HG03139 (cell line): ENCODE data around the gene TPO.

Experiments
- ATAC-seq: cut with Tn5 transposase; IDR thresholded peaks from one replicate; pipeline ENCODE4 v1.9.1; 2021; ENCODE audit not compliant: unreplicated experiment

The TPO gene

GRCh38 chr2:1518331-1518803 lies 105.1 kb downstream of the TPO start:
- no peak for ATAC-seq

DNA sequence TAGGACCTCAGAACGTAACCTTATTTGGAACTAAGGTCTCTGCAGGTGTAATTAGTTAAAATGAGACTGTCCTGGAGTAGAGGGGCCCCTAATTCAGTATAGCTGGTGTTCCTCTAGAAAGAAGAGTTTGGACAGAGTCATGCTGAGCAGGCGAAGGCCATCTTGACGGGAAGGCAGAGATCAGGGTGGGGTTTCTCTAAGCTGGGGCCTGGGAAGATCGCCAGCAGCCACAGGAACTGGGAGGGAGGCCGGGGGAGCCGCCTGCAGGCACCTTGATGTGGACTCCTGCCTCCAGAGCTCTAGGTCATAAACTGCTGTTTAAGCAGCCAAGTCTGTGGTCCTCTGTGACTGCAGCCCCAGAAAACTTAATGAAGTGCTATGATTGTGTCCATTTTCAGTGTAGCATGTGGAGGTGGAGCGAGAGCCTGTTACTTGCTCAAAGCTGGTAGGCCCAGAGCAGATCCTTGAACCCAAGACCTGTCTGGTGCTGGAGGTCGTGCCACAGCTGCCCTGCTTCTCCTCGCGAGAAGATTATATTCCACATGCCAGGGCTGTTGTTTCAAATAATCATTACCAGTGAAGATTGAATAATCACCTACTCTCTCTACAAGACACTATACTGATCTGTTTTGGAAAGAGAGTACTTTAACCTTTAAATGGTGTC lies 105.7 kb downstream of the TPO start:
- ATAC-seq = no peak

DNA sequence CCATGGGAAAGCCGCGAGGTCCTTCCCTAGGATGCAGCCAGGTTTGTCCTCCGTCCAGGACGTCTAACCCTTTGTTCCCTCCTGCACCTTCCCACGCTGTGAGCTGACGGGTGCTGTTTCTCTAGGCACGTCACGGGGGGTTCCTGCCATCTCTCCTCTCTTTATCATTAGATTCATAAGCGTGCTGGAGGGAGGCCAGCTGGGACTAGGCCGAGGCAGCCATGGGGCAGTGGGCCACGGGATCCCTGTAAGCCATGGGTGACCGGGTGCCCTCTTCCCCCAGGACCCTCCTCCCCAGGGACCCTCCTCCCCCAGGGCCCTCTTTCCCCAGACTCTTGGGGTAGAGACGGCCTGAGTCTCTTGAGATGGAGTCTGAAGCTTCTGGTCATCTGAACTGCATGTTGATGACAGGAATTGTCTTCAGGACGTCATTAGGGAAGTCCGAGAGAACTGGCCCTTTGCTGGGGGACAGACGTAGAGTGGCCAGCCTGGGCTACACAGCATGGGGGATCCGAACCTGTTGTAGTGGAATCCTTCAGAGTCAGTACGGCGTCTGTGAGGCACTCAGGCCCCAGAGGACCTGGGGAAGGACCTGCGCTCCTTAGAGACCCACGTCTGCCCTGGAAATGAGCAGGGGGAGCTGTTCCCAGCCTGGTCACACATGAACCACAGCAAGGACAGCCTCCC lies 108.1 kb downstream of the TPO start:
- no peak for ATAC-seq

DNA sequence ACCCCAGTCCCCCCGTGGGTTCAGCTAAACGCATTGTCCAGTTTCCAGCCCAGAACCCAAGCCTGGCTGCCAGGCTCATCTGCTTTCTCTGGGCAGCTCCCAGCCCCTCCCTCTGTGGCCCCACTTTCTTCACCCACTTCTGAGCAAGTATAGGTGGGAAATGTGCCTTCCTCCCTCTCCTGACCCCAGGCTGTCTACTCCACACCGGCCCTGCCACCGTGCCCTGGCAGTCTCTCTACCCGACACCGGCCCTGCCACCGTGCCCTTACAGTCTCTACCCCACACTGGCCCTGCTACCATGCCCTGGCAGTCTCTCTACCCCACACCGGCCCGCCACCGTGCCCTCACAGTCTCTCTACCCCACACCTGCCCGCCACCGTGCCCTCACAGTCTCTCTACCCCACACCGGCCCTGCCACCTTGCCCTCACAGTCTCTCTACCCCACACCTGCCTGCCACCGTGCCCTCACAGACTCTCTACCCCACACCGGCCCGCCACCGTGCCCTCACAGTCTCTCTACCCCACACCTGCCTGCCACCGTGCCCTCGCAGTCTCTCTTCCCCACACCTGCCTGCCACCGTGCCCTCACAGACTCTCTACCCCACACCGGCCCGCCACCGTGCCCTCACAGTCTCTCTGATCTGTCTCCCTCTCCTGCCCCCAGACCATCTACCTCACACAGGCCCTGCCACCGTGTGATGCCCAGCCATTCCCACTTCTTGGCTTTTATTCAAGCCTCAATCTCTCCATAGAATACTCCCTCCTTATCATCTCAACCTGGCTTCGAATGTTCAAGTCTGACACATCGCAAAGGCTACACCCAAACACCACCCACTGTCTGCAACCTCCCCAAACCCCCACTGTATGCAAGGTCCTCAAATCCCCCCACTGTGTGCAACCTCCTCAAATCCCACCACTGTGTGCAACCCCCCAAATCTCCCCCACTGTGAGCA lies 108.9 kb downstream of the TPO start:
- ATAC-seq = no peak

DNA sequence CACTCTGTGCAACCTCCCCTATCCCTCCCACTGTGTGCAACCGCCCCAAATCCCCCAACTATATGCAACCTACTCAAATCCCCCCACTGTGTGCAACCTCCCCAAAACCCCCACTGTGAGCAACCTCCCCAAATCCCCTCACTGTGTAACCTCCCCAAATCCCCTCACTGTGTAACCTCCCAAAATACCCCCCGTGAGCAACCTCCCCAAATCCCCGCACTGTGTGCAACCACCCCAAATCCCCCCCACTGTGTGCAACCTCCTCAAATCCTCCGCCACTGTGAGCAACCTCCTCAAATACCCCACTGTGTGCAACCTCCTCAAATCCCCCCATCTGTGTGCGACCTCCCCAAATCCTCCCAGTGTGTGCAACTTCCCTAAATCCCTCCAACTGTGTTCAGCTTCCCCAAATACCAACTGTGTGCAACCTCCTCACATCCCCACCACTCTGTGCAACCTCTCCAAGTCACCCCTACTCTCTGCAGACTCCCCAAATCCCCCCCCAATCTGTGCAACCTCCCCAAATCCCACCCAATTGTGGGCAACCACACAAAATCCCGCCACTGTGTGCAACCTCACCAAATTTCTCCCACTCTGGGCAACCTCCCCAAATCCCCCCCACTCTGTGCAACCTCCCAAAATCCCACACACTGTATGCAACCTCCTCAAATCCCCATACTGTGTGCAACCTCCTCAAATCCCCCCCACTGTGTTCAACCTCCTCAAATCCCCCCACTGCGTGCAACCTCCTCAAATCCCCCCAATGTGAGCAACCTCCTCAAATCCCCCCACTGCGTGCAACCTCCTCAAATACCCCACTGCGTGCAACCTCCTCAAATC lies 114.1 kb downstream of the TPO start:
- no peak for ATAC-seq

DNA sequence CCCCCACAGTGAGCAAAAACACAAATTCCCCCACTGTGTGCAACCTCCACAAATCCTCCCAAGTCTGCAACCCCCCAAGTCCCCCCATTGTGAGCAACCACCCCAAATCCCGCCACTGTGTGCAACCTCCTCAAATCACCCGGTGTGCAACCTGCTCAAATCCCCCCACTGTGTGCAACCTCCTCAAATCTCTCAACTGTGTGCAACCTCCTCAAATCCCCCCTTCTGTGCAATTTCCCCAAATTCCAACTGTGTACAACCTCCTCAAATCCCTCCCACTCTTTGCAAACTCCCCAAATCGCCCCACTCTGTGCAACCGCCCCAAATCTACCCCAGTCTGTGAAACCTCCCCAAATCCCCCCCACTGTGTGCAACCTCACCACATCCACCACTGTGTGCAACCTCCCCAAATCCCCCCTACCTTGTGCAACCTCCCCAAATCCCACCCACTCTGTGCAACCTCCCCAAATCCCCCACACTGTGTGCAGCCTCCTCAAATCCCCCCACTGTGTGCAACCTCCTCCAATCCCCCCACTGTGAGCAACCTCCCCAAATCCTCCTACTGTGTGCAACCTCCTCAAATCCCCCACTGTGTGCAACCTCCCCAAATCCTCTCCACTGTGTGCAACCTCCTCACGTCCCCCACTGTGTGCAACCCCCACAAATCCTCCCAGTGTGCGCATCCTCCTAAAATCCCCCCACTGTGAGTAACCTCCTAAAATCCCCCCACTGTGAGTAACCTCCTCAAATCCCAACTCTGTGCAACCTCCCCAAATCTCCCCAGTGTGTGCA lies 115.2 kb downstream of the TPO start:
- ATAC-seq = no peak

DNA sequence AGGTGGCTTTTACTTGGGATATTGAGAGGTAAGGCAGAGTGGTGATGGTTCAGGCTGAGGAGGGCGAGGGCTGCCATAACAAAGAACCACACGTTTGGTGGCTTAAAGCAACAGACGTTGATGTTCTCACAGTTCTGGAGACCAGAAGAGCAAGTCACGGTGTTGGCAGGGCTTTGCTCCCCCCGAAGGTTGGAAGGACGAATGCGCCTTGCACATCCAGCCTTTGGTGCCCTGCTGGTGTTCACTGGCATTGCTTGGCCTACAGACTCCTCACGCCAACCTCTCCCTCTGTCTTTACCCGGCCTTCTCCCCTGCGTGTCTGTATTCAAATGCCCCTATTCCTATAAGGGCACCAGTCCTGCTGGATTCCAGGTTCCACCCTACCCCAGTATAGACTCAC lies 125.4 kb downstream of the TPO start:
- no peak for ATAC-seq

DNA sequence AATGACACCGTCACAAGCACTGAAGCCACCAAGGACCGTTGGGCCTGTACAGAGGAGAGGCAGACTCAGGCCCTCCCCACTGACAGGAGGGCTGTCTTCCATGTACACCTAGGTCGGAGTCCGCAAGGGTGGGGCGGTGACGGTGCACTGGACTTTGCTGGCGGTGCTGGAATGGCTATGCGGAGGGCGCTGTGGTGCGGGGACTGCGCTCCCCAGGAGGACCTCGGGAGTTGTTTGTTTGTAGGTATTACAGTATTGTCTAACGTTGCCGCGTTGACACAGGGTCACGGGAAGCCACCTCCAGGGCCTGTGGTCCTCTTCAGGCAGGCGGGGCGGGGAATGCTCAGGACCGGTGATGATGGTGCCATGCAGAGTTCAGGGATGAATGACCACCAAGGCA lies 126.2 kb downstream of the TPO start:
- ATAC-seq = no peak

- no peak for ATAC-seq
These were observed 126.7 kb downstream of the TPO start for GRCh38 chr2:1539973-1540372.

DNA sequence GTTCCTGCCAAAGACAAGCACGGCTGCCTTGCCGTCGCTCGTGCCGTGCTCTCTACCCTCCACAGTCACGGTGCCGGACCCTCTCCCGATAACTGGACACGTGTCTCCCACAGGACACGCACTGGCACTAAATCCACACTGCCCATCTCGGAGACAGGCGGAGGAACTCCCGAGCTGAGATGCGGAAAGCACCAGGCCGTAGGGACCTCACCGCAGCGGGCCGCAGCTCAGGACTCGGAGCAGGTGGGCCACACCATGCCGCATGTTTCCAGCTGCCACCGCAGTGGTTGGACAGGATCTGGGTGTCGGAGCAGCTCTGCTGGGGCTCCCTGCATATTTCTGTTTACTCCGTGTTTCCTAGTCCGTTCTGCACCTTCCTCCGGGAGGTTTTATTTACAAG lies 127.2 kb downstream of the TPO start:
- no peak for ATAC-seq

GRCh38 chr2:1541040-1541439 lies 127.8 kb downstream of the TPO start:
- no peak for ATAC-seq

- ATAC-seq = no peak
These were observed 128.7 kb downstream of the TPO start for GRCh38 chr2:1541819-1542475.

GRCh38 chr2:1542971-1543370 lies 129.7 kb downstream of the TPO start:
- ATAC-seq = no peak

GRCh38 chr2:1543776-1544477 lies 130.7 kb downstream of the TPO start:
- ATAC-seq = no peak

DNA sequence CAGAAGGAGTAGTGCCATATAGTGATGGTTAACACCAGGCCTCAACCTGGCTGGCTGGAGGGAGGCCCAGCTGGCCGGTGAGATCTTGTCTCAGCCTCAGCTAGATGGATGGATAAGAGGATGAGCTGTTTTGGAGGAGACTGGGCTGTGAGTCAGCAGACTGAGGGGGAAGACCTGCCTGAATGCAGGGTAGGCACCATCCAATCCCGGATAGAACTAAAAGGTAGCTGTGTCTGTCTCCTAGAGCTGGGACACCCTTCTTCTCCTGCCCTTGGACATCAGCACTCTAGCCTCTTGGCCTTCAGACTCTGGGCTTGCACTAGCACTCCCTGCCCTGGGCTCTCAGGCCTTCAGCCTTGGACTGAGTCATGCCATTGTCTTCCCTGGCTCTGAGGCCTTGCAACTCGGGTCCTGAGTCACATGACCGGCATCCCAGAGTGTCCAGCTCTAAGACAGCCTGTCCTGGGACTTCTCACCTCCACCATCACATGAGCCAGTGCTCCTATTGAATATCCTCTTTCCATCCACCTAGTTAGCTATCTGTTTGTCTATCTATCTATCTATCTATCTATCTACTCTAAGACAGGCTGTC lies 131.3 kb downstream of the TPO start:
- ATAC-seq = no peak

DNA sequence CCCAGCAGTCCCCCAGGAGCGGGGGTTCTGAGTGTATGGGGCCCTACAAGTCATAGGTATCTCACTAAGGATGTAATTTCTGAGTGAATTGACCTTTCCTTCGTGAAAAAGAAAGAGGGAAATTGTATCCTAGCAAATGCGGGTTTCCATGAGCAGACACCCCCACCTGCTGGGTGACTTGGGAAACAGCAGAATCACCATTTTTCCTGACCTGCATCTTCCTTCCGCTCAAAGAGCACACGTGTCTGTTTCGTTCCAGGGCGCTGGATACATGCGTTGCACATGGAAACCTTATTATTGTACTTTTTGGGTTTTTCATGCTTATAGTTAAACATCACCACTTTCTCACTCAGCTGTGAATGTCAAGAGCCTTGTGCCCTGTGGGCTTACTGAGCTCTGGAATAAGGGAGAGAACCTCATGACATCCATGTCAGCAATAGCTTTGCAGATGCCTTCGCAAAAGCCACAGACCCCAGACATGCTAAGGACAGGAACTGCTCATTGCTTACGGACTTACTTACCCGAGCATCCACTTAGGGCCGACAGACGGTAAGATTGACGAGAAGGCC lies 132.8 kb downstream of the TPO start:
- no peak for ATAC-seq

DNA sequence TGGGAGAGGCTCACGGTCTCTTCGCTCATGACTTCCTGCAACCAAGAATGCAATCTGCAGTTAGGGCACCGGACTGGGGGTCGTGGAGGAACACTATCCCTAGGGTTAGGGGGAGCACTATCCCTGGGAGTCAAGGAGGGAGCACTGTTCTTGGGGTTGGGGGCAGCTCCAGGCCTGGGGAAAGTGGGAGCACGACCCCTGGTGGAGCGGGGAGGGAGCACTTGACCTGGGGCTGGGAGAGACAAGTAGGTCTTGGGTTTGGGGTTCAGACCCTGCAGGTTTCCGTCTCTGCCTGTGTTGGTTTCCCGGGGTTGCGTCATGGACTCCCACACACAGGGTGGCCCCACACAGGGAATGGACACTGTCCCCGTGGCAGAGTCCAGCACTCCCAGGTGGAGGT lies 133.6 kb downstream of the TPO start:
- no peak for ATAC-seq
